Measurements from ENCODE around the gene F10. TPM values are rescaled to one million over a fixed set of nuclear protein-coding genes. Genes with fewer than 3 reads are reported as not detected.

Gene F10
- total RNA-seq, 1 experiment from 2014 or later, result not detected

DNA sequence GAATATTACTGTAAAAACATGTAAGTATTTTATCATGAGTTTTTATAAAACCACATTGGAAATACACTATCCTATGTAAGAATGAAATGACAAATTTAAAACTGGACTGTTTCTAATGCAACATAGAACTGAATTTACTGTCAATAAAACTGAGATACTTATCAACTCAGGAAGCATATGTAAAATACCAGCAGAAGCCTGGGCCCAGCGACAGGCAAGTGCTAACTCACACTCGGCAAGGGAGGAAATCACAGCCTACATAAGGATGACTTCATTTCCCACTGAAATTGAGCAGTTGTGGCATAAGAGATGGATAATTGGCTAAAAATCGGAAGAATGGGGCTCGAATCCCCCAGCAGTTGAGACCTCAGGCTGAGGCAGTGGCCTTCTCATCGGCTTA is 47.9 kb downstream of the F10 start:
- ChIA-PET CTCF (no interaction called here), POLR2A (ENCODE audit: low non-redundant PET) (no interaction called here)
- Histone ChIP-seq H3K27me3 (replicated peaks; ENCODE audit: insufficient read depth, low read depth, low read length, poor library complexity) (no peaks in the 10 kb centered on the region), H3K36me3 (ENCODE audit: insufficient read depth, low read length, poor library complexity, severe bottlenecking) (peaks cover 15% of the 10 kb centered on the region), H3K4me3 (ENCODE audit: low read depth, low read length, poor library complexity, severe bottlenecking) (no peak overlapping the region), H3K9me3 (ENCODE audit: low read depth, low read length, poor library complexity, severe bottlenecking) (no peaks in the 10 kb centered on the region), H3K27ac (ENCODE audit: low read depth, low read length, poor library complexity, severe bottlenecking) (no peak overlapping the region), H3K4me1 (ENCODE audit: insufficient read depth, low read length, poor library complexity, severe bottlenecking) (no peaks in the 10 kb centered on the region)
- no peak for TF ChIP-seq EZH2 (IDR thresholded peaks at IDR 0.05; ENCODE audit: borderline replicate concordance, low read depth, low read length, poor library complexity, severe bottlenecking)
- TF ChIP-seq, protein P1, sequence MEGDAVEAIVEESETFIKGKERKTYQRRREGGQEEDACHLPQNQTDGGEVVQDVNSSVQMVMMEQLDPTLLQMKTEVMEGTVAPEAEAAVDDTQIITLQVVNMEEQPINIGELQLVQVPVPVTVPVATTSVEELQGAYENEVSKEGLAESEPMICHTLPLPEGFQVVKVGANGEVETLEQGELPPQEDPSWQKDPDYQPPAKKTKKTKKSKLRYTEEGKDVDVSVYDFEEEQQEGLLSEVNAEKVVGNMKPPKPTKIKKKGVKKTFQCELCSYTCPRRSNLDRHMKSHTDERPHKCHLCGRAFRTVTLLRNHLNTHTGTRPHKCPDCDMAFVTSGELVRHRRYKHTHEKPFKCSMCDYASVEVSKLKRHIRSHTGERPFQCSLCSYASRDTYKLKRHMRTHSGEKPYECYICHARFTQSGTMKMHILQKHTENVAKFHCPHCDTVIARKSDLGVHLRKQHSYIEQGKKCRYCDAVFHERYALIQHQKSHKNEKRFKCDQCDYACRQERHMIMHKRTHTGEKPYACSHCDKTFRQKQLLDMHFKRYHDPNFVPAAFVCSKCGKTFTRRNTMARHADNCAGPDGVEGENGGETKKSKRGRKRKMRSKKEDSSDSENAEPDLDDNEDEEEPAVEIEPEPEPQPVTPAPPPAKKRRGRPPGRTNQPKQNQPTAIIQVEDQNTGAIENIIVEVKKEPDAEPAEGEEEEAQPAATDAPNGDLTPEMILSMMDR (conservative IDR thresholded peaks at IDR 0.05; ENCODE audit: low read depth, low read length), result no peak
- BruUV-seq (replicated peaks), result no TSS peak
- no peak for DNase-seq (ENCODE audit: low spot score)
- intact Hi-C loops (cut with micrococcal nuclease; ENCODE audit: unreplicated experiment), result no loop called here

- H3K27ac ChIP-seq (ENCODE audit: low read depth, low read length, poor library complexity, severe bottlenecking), result no peak overlapping the region
- ChIA-PET POLR2A (ENCODE audit: low non-redundant PET) (no interaction called here), CTCF (no interaction called here)
- intact Hi-C loops (cut with micrococcal nuclease; ENCODE audit: unreplicated experiment), result no loop called here
- no peaks in the 10 kb centered on the region for H3K27me3 ChIP-seq (replicated peaks; ENCODE audit: insufficient read depth, low read depth, low read length, poor library complexity)
- no peak for DNase-seq (ENCODE audit: low spot score)
- BruUV-seq (replicated peaks), result no TSS peak
- TF ChIP-seq EZH2 (IDR thresholded peaks at IDR 0.05; ENCODE audit: borderline replicate concordance, low read depth, low read length, poor library complexity, severe bottlenecking), result no peak
- TF ChIP-seq, protein P1 (conservative IDR thresholded peaks at IDR 0.05; ENCODE audit: low read depth, low read length), result no peak
- no peak overlapping the region for H3K4me3 ChIP-seq (ENCODE audit: low read depth, low read length, poor library complexity, severe bottlenecking)
- H3K4me1 ChIP-seq (ENCODE audit: insufficient read depth, low read length, poor library complexity, severe bottlenecking), result no peaks in the 10 kb centered on the region
- no peaks in the 10 kb centered on the region for H3K9me3 ChIP-seq (ENCODE audit: low read depth, low read length, poor library complexity, severe bottlenecking)
- H3K36me3 ChIP-seq (ENCODE audit: insufficient read depth, low read length, poor library complexity, severe bottlenecking), result peaks cover 18% of the 10 kb centered on the region
These were observed 48.9 kb downstream of the F10 start for GRCh38 chr13:113171250-113172125.

GRCh38 chr13:113172419-113172926 is 49.9 kb downstream of the F10 start:
- POLR2A ChIA-PET (ENCODE audit: low non-redundant PET), result no interaction called here
- intact Hi-C loops (cut with micrococcal nuclease; ENCODE audit: unreplicated experiment), result no loop called here

More at GRCh38 chr13:113172419-113172926, 49.9 kb downstream of the F10 start:
- Histone ChIP-seq H3K27me3 (replicated peaks; ENCODE audit: insufficient read depth, low read depth, low read length, poor library complexity) (no peaks in the 10 kb centered on the region), H3K4me1 (ENCODE audit: insufficient read depth, low read length, poor library complexity, severe bottlenecking) (no peaks in the 10 kb centered on the region), H3K9me3 (ENCODE audit: low read depth, low read length, poor library complexity, severe bottlenecking) (no peaks in the 10 kb centered on the region), H3K36me3 (ENCODE audit: insufficient read depth, low read length, poor library complexity, severe bottlenecking) (peaks cover 27% of the 10 kb centered on the region), H3K4me3 (ENCODE audit: low read depth, low read length, poor library complexity, severe bottlenecking) (no peak overlapping the region), H3K27ac (ENCODE audit: low read depth, low read length, poor library complexity, severe bottlenecking) (no peak overlapping the region)
- no peak for DNase-seq (ENCODE audit: low spot score)
- CTCF ChIA-PET, result no interaction called here
- no peak for TF ChIP-seq EZH2 (IDR thresholded peaks at IDR 0.05; ENCODE audit: borderline replicate concordance, low read depth, low read length, poor library complexity, severe bottlenecking)
- TF ChIP-seq, protein P1 (conservative IDR thresholded peaks at IDR 0.05; ENCODE audit: low read depth, low read length), result no peak
- BruUV-seq (replicated peaks), result no TSS peak

Measured in A673 (cell line).